GM04504 (cell line): ENCODE data around the gene TAMM41.
"Not testable (repeated sequence)": the region's sequence is repeated elsewhere in the genome, so short reads cannot be mapped to it uniquely, and the experiment has no call there.

Experiments used
- DNase-seq: peaks from one replicate; pipeline ENCODE4 v3.0.0-alpha.2; 2012; ENCODE audit warnings: low read depth

The TAMM41 gene

DNA sequence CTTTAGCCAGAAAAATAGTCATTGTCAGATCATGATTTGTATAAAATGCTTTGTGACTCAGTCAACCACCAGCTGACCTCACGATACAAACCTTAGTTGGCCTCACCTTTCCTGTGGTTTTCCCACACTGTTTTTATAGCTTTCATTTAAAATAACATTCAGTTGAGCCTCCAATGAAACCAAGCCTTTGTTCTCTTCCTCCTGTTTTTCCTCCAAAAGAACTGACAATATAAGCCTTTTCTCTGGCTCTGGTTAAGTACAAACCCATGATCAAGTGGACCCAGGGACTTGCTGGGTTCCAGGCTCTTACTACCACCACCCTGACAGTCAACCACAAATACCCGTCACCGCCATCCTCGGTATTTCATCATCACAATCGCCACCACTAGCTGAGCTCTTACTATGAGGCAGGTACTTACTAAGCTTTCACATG lies 81.7 kb downstream of the TAMM41 start:
- peak; percentile 43 for DNase-seq

DNA sequence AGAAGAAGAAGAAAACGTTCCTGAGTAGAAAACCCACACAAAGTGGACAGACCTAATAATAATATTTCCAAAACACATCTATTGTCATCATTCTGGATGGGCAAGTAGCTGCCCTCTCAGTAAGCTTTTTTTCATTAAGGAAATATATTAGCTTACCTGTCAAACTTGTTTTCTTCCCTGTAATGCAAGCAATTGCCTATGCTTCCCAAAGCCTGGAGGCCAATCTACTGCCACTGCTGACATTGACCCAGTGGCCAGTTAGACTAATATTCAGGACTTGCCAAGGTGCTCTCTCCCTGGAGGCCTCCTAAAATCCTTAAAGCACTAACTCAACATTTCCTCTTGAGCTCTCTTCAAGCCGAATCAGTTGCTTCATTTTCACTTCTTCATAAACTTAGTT lies 86.7 kb downstream of the TAMM41 start:
- DNase-seq: no peak

DNA sequence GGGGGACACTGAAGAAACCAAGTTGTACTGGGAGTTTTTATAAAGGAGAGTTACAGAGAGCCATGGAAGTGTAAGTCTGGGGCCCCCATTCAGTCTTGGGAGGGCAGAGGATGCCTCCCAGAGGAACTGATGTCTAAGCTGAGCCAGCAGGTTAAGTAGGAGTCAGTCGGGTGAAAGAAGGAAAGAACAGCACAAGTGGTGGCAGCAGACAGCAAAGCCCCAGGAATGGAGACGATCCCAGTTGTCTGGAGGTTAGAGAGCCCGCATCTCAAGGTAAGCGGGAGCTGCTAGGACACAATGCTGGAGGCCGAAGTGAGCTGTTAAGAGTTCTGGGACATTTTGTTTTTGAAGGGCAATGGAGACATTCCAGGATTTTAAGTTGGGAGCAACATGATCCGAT lies 88.8 kb downstream of the TAMM41 start:
- no peak for DNase-seq

DNA sequence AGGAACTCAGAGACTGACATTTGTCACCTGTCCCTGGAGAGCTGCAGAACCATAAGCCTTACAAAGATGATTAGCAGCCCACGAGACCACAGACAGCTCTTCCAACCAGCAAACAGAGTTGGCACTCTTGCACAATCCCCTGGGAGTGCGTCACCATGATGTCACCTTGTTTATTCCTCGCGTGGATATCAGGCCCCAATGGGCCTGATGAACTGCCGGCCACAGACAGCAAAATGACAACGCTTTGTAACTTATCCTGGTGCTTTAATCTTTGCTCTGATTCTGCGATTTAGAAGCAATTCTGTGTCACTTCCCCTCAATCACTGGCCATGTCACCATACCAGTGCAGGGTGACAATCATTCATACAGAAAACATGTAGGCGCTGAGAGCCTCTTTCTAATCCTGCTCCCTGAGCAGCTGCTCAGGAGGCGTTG lies 89.2 kb downstream of the TAMM41 start:
- no peak for DNase-seq

DNA sequence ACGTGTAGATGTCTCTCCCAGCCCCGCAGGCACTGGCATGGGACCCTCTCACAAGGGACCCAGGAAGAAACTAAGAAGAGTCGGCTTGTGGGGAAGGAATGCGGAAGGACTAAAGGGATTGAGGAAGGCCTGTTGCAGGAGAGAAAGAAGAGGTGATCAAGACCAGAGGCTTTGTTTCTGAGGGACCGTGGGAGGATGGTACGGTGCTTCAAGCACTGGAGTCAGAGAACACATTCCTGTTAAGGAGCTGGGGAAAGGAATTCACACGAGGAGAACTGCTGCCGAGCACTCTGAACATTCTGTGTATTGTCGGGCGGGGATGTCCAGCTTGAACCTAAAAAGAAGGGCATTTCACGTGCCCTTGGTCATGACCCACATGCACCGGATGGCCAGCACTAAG lies 91.4 kb downstream of the TAMM41 start:
- no peak for DNase-seq

DNA sequence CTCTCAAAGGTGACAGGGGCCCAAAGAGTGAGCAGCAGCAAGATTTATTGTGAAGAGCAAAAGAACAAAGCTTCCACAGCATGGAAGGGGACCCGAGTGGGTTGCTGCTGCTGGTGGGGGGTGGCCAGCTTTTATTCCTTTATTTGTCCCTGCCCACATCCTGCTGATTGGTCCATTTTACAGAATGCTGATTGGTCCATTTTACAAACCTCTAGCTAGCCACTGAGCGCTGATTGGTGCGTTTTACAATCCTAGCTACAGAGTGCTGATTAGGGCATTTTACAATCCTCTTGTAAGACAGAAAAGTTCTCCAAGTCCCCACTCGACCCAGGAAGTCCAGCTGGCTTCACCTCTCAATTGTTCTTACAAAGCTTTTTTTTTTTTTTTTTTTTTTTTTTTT lies 94.4 kb downstream of the TAMM41 start:
- DNase-seq: not testable (repeated sequence)

DNA sequence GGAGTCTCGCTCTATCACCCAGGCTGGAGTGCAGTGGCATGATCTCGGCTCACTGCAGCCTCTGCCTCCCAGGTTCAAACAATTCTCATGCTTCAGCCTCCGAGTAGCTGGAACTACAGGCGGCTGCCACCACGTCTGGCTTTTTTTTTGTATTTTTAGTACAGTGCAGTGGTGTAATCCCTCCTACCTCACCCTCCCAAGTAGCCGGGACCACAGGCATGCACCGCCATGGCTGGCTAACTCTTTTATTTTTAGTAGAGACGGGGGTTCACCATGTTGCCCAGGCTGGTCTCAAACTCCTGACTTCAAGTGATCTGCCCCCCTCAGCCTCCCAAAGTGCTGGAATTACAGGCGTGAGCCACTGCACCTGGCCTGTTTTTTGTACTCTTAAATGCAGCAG lies 98.4 kb downstream of the TAMM41 start:
- DNase-seq: not testable (repeated sequence)
